BLaER1 treated with 17β-estradiol and CSF1 and Interleukin-3, amounts not matched to agents 10 nM and 100 nM (cell line): ENCODE results near the gene P2RY6.

ENCODE experiments used
- H3K27ac ChIP-seq, 11 experiments: shearing (Covaris generic); formaldehyde crosslinking; 2 replicates each; pipeline ENCODE4 v1.8.1; 2022
- H3K27me3 ChIP-seq, 11 experiments: shearing (Covaris generic); formaldehyde crosslinking; 2 replicates each; pipeline ENCODE4 v1.8.1; 2022
- H3K36me3 ChIP-seq, 11 experiments: shearing (Covaris generic); formaldehyde crosslinking; 2 replicates each; pipeline ENCODE4 v1.8.1; 2022
- H3K4me1 ChIP-seq, 10 experiments: shearing (Covaris generic); formaldehyde crosslinking; 2 replicates each; pipeline ENCODE4 v1.8.1; 2022
- H3K4me2 ChIP-seq, 11 experiments: shearing (Covaris generic); formaldehyde crosslinking; 2 replicates each; pipeline ENCODE4 v1.8.1; 2022
- H3K4me3 ChIP-seq, 10 experiments: shearing (Covaris generic); formaldehyde crosslinking; 2 replicates each; pipeline ENCODE4 v1.8.1; 2022
- H3K9ac ChIP-seq, 11 experiments: shearing (Covaris generic); formaldehyde crosslinking; 2 replicates each; pipeline ENCODE4 v1.8.1; 2022
- H3K9me3 ChIP-seq, 11 experiments: shearing (Covaris generic); formaldehyde crosslinking; replicated peaks in 1 of 11; 2 replicates each; pipeline ENCODE4 v1.8.1; 2022
- H4K20me1 ChIP-seq, 11 experiments: shearing (Covaris generic); formaldehyde crosslinking; 2 replicates each; pipeline ENCODE4 v1.8.1; 2022
- Cebpa-rat ChIP-seq, 11 experiments: shearing (Covaris generic); IDR thresholded peaks; 2 replicates each; pipeline ENCODE4 v1.8.1; 2022

The P2RY6 gene

DNA sequence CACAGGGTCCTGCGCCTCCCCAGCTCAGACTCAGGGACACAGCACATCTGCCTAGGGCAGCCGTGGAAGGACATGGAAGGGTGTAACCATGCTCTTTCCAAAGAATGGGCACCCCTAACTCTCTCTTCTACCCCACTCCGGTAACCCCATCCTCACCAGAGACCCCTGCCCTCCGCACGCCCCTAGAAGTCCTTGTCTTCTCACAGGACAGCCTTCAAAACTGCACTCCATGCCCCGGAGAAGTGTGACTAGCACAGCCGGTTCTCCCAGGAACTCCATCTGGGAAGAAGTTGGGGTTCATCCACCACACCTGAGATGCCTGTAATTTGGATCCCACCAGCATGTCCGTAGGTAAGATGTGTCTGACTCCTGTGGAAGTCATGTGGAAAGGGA lies 29.0 kb upstream of the P2RY6 start:
- H3K36me3 ChIP-seq = no peaks in the 10 kb centered on the region
- H4K20me1 ChIP-seq = no peaks in the 10 kb centered on the region
- no peaks in the 10 kb centered on the region for H3K9me3 ChIP-seq
- H3K4me3 ChIP-seq = no peak overlapping the region
- H3K9ac ChIP-seq = peak overlapping the region in 1 of 11 experiments; percentile 71; a peak in 1 of 22 replicates
- no peak for TF ChIP-seq Cebpa-rat (IDR thresholded peaks at IDR 0.05)
- peaks cover 10 to 42% (median 19%) of the 10 kb centered on the region in 10 experiments; a peak in 19 of 20 replicates for H3K4me1 ChIP-seq
- H3K27ac ChIP-seq = peak overlapping the region in 4 of 11 experiments; percentile 2 to 80 (median 68); a peak in 5 of 22 replicates
- H3K4me2 ChIP-seq = peak overlapping the region in 8 of 11 experiments; percentile 27 to 75 (median 54); a peak in 10 of 22 replicates
- H3K27me3 ChIP-seq = no peaks in the 10 kb centered on the region

- Histone ChIP-seq H3K9ac (no peak overlapping the region), H3K36me3 (no peaks in the 10 kb centered on the region), H3K4me2 (no peak overlapping the region), H3K4me1 (peaks cover 10 to 40% (median 19%) of the 10 kb centered on the region in 10 experiments; a peak in 19 of 20 replicates), H4K20me1 (no peaks in the 10 kb centered on the region), H3K27me3 (no peaks in the 10 kb centered on the region), H3K4me3 (no peak overlapping the region), H3K27ac (no peak overlapping the region), H3K9me3 (no peaks in the 10 kb centered on the region)
- no peak for TF ChIP-seq Cebpa-rat (IDR thresholded peaks at IDR 0.05)
Measured at GRCh38 chr11:73244589-73245240, 27.4 kb upstream of the P2RY6 start.

- no peaks in the 10 kb centered on the region for H4K20me1 ChIP-seq
- H3K4me1 ChIP-seq = peaks cover 4 to 36% (median 12%) of the 10 kb centered on the region in 10 experiments; a peak in 18 of 20 replicates
- no peak overlapping the region for H3K27ac ChIP-seq
- no peak overlapping the region for H3K4me3 ChIP-seq
- no peaks in the 10 kb centered on the region for H3K9me3 ChIP-seq
- H3K27me3 ChIP-seq = no peaks in the 10 kb centered on the region
- H3K36me3 ChIP-seq = no peaks in the 10 kb centered on the region
- TF ChIP-seq Cebpa-rat (IDR thresholded peaks at IDR 0.05) = no peak
- H3K4me2 ChIP-seq = no peak overlapping the region
- H3K9ac ChIP-seq = no peak overlapping the region
Measured at GRCh38 chr11:73245461-73245860, 26.7 kb upstream of the P2RY6 start.

DNA sequence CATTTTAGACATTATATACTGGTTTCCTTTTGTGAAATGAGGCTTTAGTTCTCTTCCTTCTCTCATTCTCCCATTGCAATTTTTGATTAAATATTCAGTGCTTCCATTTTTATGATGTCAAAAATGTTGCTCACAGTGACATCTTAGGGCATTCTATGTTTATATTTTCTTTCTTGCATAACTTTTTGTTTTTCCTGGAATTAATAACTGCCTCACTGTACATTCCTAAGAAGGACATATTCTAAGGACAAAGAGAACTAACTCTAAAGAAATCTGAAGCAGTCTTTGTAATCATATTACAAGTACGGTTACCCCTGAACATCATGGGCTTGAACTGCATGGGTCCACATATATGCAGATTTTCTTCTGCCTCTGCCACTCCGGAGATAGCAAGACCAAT lies 25.8 kb upstream of the P2RY6 start:
- Histone ChIP-seq H3K27me3 (no peaks in the 10 kb centered on the region), H4K20me1 (no peaks in the 10 kb centered on the region), H3K27ac (no peak overlapping the region), H3K4me3 (no peak overlapping the region), H3K4me1 (peaks cover 4 to 35% (median 11%) of the 10 kb centered on the region in 10 experiments; a peak in 18 of 20 replicates), H3K36me3 (no peaks in the 10 kb centered on the region), H3K9me3 (no peaks in the 10 kb centered on the region), H3K9ac (no peak overlapping the region), H3K4me2 (peak overlapping the region in 1 of 11 experiments; percentile 41; a peak in 1 of 22 replicates)
- no peak for TF ChIP-seq Cebpa-rat (IDR thresholded peaks at IDR 0.05)

GRCh38 chr11:73248526-73249185 lies 23.5 kb upstream of the P2RY6 start:
- TF ChIP-seq Cebpa-rat (IDR thresholded peaks at IDR 0.05) = no peak

DNA sequence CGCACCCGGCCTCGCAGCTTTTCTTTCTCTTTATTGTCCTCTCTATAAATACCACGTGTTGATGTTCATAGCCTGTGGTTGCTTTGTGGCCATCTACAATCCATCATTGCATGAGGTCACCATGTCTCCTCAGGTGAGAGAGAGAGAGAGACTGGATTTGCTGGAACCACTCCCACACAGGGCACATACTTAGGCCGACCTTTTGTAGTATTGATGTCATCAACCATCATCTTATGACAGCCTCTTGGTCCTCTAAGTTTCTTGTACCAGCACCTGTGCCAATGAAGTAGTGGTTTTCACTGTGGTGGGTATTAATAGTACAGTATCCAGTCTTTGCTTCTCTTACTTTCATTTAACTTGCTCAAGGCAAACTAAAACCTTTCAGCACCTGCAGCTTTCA lies 22.8 kb upstream of the P2RY6 start:
- H3K36me3 ChIP-seq = no peaks in the 10 kb centered on the region
- H3K4me1 ChIP-seq = peaks cover 0 to 22% (median 0%) of the 10 kb centered on the region in 10 experiments; a peak in 7 of 20 replicates
- no peaks in the 10 kb centered on the region for H4K20me1 ChIP-seq
- no peak for TF ChIP-seq Cebpa-rat (IDR thresholded peaks at IDR 0.05)
- H3K27me3 ChIP-seq = no peaks in the 10 kb centered on the region
- no peak overlapping the region for H3K9ac ChIP-seq
- no peak overlapping the region for H3K4me3 ChIP-seq
- H3K9me3 ChIP-seq = no peaks in the 10 kb centered on the region
- H3K27ac ChIP-seq = no peak overlapping the region
- no peak overlapping the region for H3K4me2 ChIP-seq

More at GRCh38 chr11:73248526-73249185, 23.5 kb upstream of the P2RY6 start:
- Histone ChIP-seq H3K27me3 (no peaks in the 10 kb centered on the region), H3K4me1 (peaks cover 0 to 22% (median 0%) of the 10 kb centered on the region in 10 experiments; a peak in 7 of 20 replicates), H3K36me3 (no peaks in the 10 kb centered on the region), H3K9ac (no peak overlapping the region), H3K4me2 (no peak overlapping the region), H3K27ac (no peak overlapping the region), H3K9me3 (no peaks in the 10 kb centered on the region), H4K20me1 (no peaks in the 10 kb centered on the region), H3K4me3 (no peak overlapping the region)

DNA sequence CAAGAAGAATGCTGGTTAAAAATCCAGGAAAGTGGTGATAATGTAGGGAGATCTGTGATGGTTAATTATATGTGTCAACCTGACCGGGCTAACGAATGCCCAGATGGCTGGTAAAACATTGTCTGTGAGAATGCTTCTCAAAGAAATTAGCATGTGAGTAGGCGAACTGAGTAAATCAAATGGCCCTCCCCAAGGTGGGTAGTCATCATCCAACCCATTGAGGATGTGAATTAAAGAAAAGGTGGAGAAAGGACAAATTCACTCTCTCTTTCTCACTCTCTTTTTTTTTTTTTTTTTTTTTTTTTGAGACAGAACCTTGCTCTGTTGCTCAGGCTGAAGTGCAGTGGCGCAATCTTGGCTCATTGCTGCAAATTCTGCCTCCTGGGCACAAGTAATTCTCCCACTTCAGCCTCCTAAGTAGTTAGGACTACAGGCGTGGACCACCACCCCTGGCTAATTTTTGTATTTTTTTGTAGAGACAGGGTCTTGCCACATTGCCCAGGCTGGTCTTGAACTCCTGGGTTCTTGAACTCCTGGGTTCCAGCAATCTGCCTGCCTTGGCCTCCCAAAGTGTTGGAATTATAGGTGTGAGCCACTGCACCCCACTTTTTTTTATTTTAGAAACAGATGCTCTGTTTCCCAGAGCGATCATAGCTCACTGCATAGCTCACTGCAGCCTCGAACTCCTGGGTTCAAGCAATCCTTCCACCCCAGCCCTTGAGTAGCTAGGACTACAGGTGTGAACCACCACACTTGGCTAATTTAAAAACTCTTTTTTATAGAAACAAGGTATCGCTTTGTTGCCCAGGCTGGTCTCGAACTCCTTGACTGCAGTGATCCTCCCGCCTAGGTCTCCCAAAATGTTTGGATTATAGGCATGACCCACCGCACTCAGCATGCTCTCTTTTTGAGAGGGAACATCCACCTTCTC lies 22.0 kb upstream of the P2RY6 start:
- H3K9ac ChIP-seq = no peak overlapping the region
- no peak overlapping the region for H3K27ac ChIP-seq
- no peaks in the 10 kb centered on the region for H4K20me1 ChIP-seq
- H3K36me3 ChIP-seq = no peaks in the 10 kb centered on the region
- H3K4me2 ChIP-seq = no peak overlapping the region
- TF ChIP-seq Cebpa-rat (IDR thresholded peaks at IDR 0.05) = no peak
- H3K27me3 ChIP-seq = no peaks in the 10 kb centered on the region
- no peaks in the 10 kb centered on the region for H3K9me3 ChIP-seq
- no peak overlapping the region for H3K4me3 ChIP-seq
- peaks cover 0 to 22% (median 0%) of the 10 kb centered on the region in 10 experiments; a peak in 7 of 20 replicates for H3K4me1 ChIP-seq

DNA sequence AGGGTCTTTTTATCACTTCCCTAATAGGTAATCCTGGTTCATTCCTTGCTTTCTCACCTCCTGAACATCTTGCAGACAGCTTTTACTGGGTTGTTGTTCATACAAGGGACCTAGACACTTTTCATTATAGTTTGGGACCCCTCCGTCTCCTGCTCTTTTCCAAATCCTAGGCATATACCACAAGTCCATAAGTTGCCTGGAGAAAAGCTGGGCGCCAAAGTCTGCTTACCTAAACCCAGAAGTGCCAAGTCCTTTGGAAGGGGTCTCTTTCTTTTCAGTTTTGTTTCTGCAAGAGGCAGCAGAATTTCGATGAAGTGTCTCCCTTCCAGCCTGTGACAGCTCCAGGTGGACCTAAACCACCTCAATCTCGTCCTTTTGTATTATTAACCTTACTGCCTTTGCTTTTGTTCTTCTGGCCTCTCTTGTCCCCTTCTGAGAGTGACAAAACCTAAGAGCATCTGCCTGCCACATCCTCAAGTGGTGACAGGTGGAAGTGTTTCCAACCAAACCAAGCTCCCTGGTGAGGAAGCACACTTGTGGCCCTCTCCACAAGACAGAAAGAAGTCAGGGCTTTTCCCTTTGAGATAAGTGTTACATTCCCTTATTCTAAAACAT lies 19.5 kb upstream of the P2RY6 start:
- H3K4me1 ChIP-seq = peaks cover 0 to 5% (median 0%) of the 10 kb centered on the region in 10 experiments; a peak in 5 of 20 replicates
- H3K9ac ChIP-seq = 0 out of 22 replicates have a peak overlapping the region, but pooled peaks of 1 of the 11 experiments have one; percentile 13
- no peaks in the 10 kb centered on the region for H3K27me3 ChIP-seq
- no peak overlapping the region for H3K4me3 ChIP-seq
- H3K9me3 ChIP-seq = no peaks in the 10 kb centered on the region
- no peaks in the 10 kb centered on the region for H4K20me1 ChIP-seq
- H3K36me3 ChIP-seq = no peaks in the 10 kb centered on the region
- no peak for TF ChIP-seq Cebpa-rat (IDR thresholded peaks at IDR 0.05)
- no peak overlapping the region for H3K27ac ChIP-seq
- no peak overlapping the region for H3K4me2 ChIP-seq
